ENCODE data around the gene MISP3.

The MISP3 gene

GRCh38 chr19:14081797-14082674, 9.4 kb downstream of the MISP3 start:
- DNase-seq, result peak; percentile 24

GRCh38 chr19:14082675-14082960, 10.0 kb downstream of the MISP3 start:
- DNase-seq, result no peak

GRCh38 chr19:14085309-14085995, 12.9 kb downstream of the MISP3 start, which contains the start of gene C19orf67:
C19orf67 (minus strand) TSS chr19:14085783; CDS start chr19:14085627, 156 bp downstream.
- no peak for DNase-seq

GRCh38 chr19:14086098-14086497, 13.5 kb downstream of the MISP3 start:
- DNase-seq, result no peak

GRCh38 chr19:14088634-14089411, 16.2 kb downstream of the MISP3 start:
- DNase-seq, result no peak

- peak; percentile 13 for DNase-seq
Measured at GRCh38 chr19:14089412-14089661, 16.8 kb downstream of the MISP3 start.

- DNase-seq, result peak; percentile 46
Measured at GRCh38 chr19:14089662-14090508, 17.3 kb downstream of the MISP3 start.

- DNase-seq, result peak; percentile 84
Measured at GRCh38 chr19:14090509-14091080, 18.0 kb downstream of the MISP3 start, which contains the start of gene SAMD1. SAMD1 (minus strand) TSS chr19:14090751.

- peak; percentile 62 for DNase-seq
Measured at GRCh38 chr19:14091081-14091812, 18.7 kb downstream of the MISP3 start.

GRCh38 chr19:14091813-14092462, 19.4 kb downstream of the MISP3 start:
- peak; percentile 43 for DNase-seq

GRCh38 chr19:14093117-14093823, 20.7 kb downstream of the MISP3 start:
- no peak for DNase-seq

- no peak for DNase-seq
Measured at GRCh38 chr19:14094854-14095253, 22.3 kb downstream of the MISP3 start.

- DNase-seq, result no peak
Measured at GRCh38 chr19:14096272-14096992, 23.8 kb downstream of the MISP3 start.

- DNase-seq, result no peak
Measured at GRCh38 chr19:14097532-14098151, 25.1 kb downstream of the MISP3 start.

- DNase-seq, result no peak
Measured at GRCh38 chr19:14101003-14101545, 28.5 kb downstream of the MISP3 start.

GRCh38 chr19:14102102-14102696, 29.6 kb downstream of the MISP3 start:
- DNase-seq, result no peak

GRCh38 chr19:14102756-14103155, 30.2 kb downstream of the MISP3 start:
- DNase-seq, result no peak

GRCh38 chr19:14103310-14103709, 30.7 kb downstream of the MISP3 start:
- no peak for DNase-seq

GRCh38 chr19:14105680-14106079, 33.1 kb downstream of the MISP3 start:
- DNase-seq, result no peak
